VCaP (cell line): ENCODE data around the gene ZNF469.
"Not testable (repeated sequence)": the region's sequence is repeated elsewhere in the genome, so short reads cannot be mapped to it uniquely, and the experiment has no call there.

ENCODE experiments used
- H3K27ac ChIP-seq: fragments of 450-650 bp; 2 replicates; pipeline ENCODE4 v1.5.1; 2017
- TF ChIP-seq, protein P1 (sequence below): fragments of 450-650 bp; conservative IDR thresholded peaks from 2 replicates; pipeline ENCODE4 v1.5.1; 2017; ENCODE audit warnings: mild to moderate bottlenecking, moderate library complexity

The ZNF469 gene

DNA sequence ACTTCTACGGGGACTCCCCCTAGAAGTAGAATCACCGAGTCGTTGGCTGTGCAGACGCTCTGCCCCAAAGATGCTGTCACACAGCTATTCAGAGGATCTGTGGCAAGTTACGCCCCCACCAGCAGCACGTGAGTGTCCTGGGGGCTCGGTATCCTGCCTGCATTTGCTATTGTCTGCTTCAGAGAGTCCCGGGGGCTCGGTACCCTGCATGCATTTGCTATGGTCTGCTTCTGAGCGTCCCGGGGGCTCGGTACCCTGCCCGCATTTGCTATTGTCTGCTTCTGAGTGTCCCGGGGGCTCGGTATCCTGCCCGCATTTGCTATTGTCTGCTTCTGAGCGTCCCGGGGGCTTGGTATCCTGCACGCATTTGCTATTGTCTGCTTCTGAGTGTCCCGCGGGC is 23.8 kb upstream of the ZNF469 start:
- TF ChIP-seq, protein P1, sequence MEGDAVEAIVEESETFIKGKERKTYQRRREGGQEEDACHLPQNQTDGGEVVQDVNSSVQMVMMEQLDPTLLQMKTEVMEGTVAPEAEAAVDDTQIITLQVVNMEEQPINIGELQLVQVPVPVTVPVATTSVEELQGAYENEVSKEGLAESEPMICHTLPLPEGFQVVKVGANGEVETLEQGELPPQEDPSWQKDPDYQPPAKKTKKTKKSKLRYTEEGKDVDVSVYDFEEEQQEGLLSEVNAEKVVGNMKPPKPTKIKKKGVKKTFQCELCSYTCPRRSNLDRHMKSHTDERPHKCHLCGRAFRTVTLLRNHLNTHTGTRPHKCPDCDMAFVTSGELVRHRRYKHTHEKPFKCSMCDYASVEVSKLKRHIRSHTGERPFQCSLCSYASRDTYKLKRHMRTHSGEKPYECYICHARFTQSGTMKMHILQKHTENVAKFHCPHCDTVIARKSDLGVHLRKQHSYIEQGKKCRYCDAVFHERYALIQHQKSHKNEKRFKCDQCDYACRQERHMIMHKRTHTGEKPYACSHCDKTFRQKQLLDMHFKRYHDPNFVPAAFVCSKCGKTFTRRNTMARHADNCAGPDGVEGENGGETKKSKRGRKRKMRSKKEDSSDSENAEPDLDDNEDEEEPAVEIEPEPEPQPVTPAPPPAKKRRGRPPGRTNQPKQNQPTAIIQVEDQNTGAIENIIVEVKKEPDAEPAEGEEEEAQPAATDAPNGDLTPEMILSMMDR = no peak
- H3K27ac ChIP-seq = no peak overlapping the region

DNA sequence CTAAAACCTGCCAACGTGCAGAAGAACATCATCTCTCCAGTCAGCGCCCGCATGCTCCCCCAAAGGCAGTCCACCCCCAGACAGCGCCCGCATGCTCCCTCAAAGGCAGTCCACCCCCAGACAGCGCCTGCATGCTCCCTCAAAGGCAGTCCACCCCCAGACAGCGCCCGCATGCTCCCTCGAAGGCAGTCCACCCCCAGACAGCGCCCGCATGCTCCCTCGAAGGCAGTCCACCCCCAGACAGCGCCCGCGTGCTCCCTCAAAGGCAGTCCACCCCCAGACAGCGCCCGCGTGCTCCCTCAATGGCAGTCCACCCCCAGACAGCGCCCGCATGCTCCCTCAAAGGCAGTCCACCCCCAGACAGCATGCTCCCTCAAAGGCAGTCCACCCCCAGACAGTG is 22.4 kb upstream of the ZNF469 start:
- H3K27ac ChIP-seq = not testable (repeated sequence)

- TF ChIP-seq, protein P1 = no peak
- H3K27ac ChIP-seq = no peak overlapping the region
Observed at GRCh38 chr16:88360999-88361398, 21.8 kb upstream of the ZNF469 start.

DNA sequence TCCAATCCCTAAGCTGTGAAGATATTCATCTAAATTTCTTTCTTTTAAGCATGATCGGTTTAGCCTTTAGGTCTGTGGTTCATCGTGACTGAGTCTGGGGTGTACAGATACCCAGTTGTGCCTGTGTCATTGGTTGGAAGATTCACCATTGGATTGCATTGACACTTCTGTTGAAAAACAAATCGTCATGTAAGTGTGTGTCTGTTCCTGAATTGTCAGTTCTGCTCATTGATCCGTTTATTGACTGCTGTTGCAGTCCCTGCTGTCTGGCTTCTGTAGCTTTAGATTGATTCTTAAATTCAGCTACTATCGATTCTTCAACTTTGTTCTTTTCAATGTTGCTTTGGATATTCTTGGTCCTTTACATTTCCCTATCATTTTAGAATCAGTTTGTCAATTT is 21.0 kb upstream of the ZNF469 start:
- H3K27ac ChIP-seq = no peak overlapping the region

DNA sequence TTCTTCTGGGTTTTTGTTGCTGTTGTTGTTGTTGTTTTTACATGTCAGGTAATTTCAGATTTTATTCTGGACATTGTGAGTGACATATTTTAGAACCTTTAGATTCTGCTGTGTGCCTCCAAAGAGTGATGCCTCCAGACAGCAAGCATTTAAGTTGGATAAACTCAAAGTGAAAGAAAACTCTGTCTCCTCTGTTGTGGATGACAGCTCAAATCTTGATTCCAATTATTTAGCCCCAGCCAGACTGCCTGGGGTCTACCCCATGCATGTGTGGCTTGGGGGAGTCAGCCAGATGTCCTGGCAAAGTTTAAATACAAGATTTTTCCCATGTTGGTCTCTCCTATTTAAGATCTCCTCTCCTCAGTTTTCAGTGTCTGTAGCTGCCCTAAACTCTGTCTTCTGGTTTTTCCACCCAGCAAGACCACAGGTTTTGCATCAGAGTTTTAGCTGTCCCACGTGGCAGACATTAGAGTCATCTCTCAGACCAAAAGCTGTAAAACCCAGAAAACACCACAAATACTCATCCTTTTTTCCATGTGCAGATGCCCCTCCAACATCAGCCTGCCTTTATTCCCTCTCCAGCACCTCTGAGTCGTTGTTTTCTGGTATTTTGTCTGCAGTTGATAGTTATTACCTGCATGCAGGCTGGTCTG is 19.4 kb upstream of the ZNF469 start:
- TF ChIP-seq, protein P1 = no peak
- no peak overlapping the region for H3K27ac ChIP-seq

More for the DNA sequence above, 21.0 kb upstream of the ZNF469 start:
- TF ChIP-seq, protein P1 = no peak

DNA sequence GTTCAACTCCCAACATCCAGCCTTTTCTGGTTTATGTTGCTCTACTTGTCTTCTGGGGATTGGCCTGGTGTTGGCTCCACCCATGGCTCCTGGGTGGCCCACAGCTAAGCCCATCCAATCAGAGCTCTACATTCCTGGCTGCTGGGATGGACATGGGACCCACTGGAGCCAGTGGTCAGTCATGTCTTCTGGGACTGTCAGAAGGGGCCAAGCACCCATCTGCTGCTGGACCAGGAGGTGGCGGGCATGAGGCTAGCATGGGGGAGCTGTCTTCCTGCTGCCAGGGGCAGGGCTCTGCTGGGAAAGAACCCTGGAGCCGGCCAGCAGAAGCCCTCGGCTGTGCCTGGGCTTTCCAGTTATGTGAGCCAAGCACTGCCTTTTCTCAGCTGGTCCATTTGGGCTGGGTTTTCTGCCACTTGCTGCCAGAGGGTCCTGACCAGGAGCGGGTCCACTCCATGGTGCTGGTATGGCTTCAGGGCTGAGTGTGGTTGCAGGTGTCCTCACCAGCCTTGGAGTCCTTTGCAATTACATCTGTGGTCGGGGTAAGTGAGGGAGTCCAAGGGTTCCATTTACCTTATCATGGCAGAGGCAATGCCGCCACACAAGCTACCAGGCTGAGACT is 17.4 kb upstream of the ZNF469 start:
- no peak overlapping the region for H3K27ac ChIP-seq
- TF ChIP-seq, protein P1 = no peak

DNA sequence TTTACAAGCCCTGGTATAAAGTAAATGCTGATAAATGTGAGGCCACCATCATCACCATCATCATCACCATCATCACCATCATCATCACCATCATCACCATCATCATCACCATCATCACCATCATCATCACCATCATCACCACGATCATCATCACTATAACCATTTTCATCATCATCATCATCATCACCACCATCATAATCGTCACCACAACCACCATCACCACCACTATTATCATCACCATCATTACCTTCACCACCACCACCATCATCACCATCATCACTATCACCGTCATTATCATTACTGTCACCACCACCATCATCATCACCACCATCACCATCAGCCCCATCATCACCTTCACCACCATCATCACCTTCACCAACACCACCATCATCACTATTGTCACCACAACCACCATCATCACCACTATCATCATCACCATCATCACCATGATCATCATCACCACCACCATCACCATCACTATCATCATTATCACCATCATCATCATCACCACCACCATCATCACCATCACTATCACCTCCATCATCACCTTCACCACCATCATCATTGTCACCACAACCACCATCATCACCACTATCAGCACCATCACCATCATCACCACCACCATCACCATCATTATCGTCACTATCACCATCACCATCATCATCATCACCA is 16.6 kb upstream of the ZNF469 start:
- H3K27ac ChIP-seq = no peak overlapping the region
- TF ChIP-seq, protein P1 = no peak

GRCh38 chr16:88366704-88367047 is 16.1 kb upstream of the ZNF469 start:
- TF ChIP-seq, protein P1 = no peak
- no peak overlapping the region for H3K27ac ChIP-seq
